Common myeloid progenitor, CD34-positive (primary cell): Measurements from ENCODE around the gene TALDO1. TPM values are rescaled to one million over a fixed set of nuclear protein-coding genes. Genes with fewer than 3 reads are reported as not detected.

Source experiments
- CTCF ChIA-PET: fragments of 350-600 bp; sonication (Branson Sonifier 250); formaldehyde crosslinking; loops from one replicate; lab custom pipeline; 2021; ENCODE audit warnings: antibody characterized with exemption; lab: Charles Lee
- POLR2A ChIA-PET: fragments of 350-600 bp; sonication (Branson Sonifier 250); formaldehyde crosslinking; loops from one replicate; lab custom pipeline; 2021; ENCODE audit warnings: antibody characterized with exemption; lab: Charles Lee
- DNase-seq, 3 donors: peaks; one replicate each; pipeline versions ENCODE4 v3.0.0 to v3.0.0-alpha.2; 2013
- H3K27ac ChIP-seq, 2 experiments: 1 replicate in 1 of 2; 2 replicates in 1 of 2; pipeline ENCODE4 v1.7.0; 2013; ENCODE audit warnings: inconsistent platforms in 2 of 2, low read length in 2 of 2, mild to moderate bottlenecking in 2 of 2, low read depth in 1 of 2, moderate library complexity in 1 of 2; ENCODE audit not compliant: severe bottlenecking in 2 of 2, insufficient read depth in 1 of 2, poor library complexity in 1 of 2
- H3K27me3 ChIP-seq, 5 experiments: replicated peaks in 2 of 5; 1 replicate in 3 of 5; 2 replicates in 2 of 5; pipeline versions ENCODE4 v1.6.1 to v1.7.0; 2013; ENCODE audit warnings: low read length in 4 of 5, mild to moderate bottlenecking in 2 of 5, moderate library complexity in 2 of 5, inconsistent platforms in 1 of 5; ENCODE audit not compliant: insufficient read depth in 5 of 5, control insufficient read depth in 4 of 5
- H3K36me3 ChIP-seq, 4 experiments: 1 replicate in 2 of 4; 2 replicates in 2 of 4; pipeline versions ENCODE4 v1.6.1 to v1.7.0; 2013; ENCODE audit warnings: low read length in 3 of 4, control low read depth in 1 of 4, mild to moderate bottlenecking in 1 of 4; ENCODE audit not compliant: control insufficient read depth in 4 of 4, insufficient read depth in 4 of 4
- H3K4me1 ChIP-seq, 4 experiments: 1 replicate in 3 of 4; 2 replicates in 1 of 4; pipeline versions ENCODE4 v1.6.1 to v1.7.1; 2013; ENCODE audit warnings: low read length in 3 of 4, mild to moderate bottlenecking in 3 of 4, control low read depth in 1 of 4, inconsistent platforms in 1 of 4, moderate library complexity in 1 of 4; ENCODE audit not compliant: control insufficient read depth in 4 of 4, insufficient read depth in 4 of 4; ENCODE audit errors: control extremely low read depth in 1 of 4
- H3K4me3 ChIP-seq, 7 experiments: 1 replicate in 4 of 7; 2 replicates in 3 of 7; pipeline versions ENCODE4 v1.5.1 to v1.7.0; 2013; ENCODE audit warnings: mild to moderate bottlenecking in 7 of 7, low read length in 6 of 7, moderate library complexity in 6 of 7, inconsistent platforms in 2 of 7, low read depth in 2 of 7, control low read depth in 1 of 7; ENCODE audit not compliant: insufficient read depth in 4 of 7, control insufficient read depth in 1 of 7; ENCODE audit errors: extremely low read depth in 1 of 7
- H3K9me3 ChIP-seq, 5 experiments: 1 replicate in 4 of 5; 2 replicates in 1 of 5; pipeline versions ENCODE4 v1.6.1 to v1.7.1; 2013; ENCODE audit warnings: low read length in 4 of 5, mild to moderate bottlenecking in 2 of 5, inconsistent platforms in 1 of 5, low read depth in 1 of 5, moderate library complexity in 1 of 5; ENCODE audit not compliant: control insufficient read depth in 4 of 5, insufficient read depth in 2 of 5; ENCODE audit errors: control extremely low read depth in 1 of 5
- whole genome bisulfite sequencing: methylation state at CpG from one replicate; pipeline ENCODE4 v1.1.5; 2013; ENCODE audit not compliant: insufficient coverage; 5-methylcytosine and 5-hydroxymethylcytosine counted together
- polyA plus RNA-seq: library from polyadenylated mRNA; unstranded; fragments of 120-200 nt; gene quantifications from one replicate; pipeline ENCODE4 v1.2.1, GENCODE V29; 2013

Gene TALDO1
- 410 TPM for polyA plus RNA-seq

DNA sequence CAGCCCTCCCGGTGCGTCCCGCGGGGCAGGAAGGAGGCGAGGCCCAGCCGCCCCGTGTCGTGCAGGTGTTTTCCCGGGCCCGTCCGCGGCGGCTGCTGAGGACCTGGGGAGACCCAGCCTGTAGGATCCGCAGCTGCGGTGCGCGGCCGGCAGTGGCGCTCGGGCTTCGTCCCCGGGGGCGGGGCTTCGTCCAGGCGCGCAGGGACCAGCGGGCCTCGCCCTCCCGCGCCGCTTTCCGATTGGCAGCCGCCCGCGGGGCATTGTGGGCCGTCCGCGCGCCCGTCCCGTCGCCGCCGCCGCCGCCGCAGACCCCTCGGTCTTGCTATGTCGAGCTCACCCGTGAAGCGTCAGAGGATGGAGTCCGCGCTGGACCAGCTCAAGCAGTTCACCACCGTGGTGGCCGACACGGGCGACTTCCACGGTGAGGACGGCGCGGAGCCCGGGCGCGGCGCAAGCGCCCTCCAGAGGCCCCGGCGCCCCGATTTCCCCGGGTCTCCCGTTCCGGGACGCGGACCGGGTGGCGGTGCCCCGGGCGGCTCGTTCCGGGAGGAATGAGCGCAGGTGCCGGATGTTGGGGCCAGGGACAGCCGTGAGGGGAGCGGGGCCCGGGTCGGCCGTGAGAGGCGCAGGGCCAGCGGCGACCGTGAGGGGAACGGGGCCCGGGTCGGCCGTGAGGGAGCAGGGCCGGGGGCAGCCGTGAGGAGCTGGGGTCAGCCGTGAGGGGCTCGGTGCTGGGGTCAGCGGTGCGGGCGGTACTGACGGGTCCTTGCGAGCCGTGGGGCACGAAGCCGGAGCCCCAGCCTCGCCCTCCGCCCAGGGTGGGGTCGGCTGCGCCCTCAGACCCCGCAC is at the start of gene TALDO1:
TALDO1 (plus strand) TSS at position 307 of the 849 bp plus-strand sequence; CDS start at position 325, 18 bp downstream.
- H3K9me3 ChIP-seq: no peaks in the 10 kb centered on the region
- peaks cover 7 to 56% (median 42%) of the 10 kb centered on the region in 4 experiments for H3K4me1 ChIP-seq
- H3K36me3 ChIP-seq: peaks cover 0 to 14% (median 2%) of the 10 kb centered on the region in 4 experiments
- POLR2A ChIA-PET: interaction anchor here (1.4 kb wide), 1 partner anchor 10 kb away, joined by 8 read pairs; no protein-coding TSS in a partner anchor
- WGBS: 0% methylated on average over 95 of the region's 112 CpGs
- H3K27ac ChIP-seq: peak within 1 kb of the TSS; percentile 91 to 99
- peak within 1 kb of the TSS; percentile 69 to 100 (median 93) for H3K4me3 ChIP-seq
- no peaks in the 10 kb centered on the region for H3K27me3 ChIP-seq
- peak; percentile 86 to 93 (median 92) for DNase-seq
- CTCF ChIA-PET: interaction anchor here (0.7 to 9.2 kb wide), 8 partner anchors 8 to 109 kb away, joined by 3 to 133 read pairs (median 4); no protein-coding TSS in a partner anchor

DNA sequence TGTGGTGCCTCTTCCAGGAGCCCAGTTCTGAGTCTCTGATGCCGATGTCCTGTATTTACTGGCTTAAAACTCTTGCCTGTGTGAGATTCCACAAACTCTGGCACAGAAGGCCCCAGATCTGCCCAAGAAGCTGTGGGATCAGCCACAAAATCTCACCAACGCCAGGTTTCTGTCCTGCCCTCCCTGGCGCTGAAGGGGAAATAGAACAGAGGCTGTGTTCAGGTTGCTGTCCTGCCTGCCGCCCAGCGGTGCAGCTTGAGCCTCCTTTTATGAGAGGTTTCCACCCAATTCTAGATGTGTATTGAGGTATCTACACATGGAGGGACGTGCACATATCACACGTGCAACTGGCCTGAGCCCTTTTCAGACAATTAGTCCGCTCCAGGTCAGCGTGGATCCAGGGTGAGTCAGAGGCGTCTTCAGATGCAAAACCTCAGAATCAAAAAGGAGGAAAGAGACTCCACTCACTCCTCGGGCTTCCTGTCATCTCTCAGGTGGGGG is 49.4 kb upstream of the TALDO1 start:
- 91% methylated on average over 10 of the region's 11 CpGs for WGBS
- CTCF ChIA-PET: interaction anchor here (1.2 to 3.3 kb wide), 3 partner anchors 9 to 25 kb away, joined by 4 to 28 read pairs (median 4); no protein-coding TSS in a partner anchor
- no peaks in the 10 kb centered on the region for H3K27me3 ChIP-seq
- POLR2A ChIA-PET: no interaction called here
- DNase-seq: no peak
- no peaks in the 10 kb centered on the region for H3K9me3 ChIP-seq
- H3K27ac ChIP-seq: peak overlapping the region in 1 of 2 experiments; percentile 47
- H3K4me1 ChIP-seq: peaks cover 0 to 39% (median 26%) of the 10 kb centered on the region in 4 experiments
- H3K36me3 ChIP-seq: peaks cover 0 to 16% (median 11%) of the 10 kb centered on the region in 4 experiments
- H3K4me3 ChIP-seq: no peak overlapping the region

DNA sequence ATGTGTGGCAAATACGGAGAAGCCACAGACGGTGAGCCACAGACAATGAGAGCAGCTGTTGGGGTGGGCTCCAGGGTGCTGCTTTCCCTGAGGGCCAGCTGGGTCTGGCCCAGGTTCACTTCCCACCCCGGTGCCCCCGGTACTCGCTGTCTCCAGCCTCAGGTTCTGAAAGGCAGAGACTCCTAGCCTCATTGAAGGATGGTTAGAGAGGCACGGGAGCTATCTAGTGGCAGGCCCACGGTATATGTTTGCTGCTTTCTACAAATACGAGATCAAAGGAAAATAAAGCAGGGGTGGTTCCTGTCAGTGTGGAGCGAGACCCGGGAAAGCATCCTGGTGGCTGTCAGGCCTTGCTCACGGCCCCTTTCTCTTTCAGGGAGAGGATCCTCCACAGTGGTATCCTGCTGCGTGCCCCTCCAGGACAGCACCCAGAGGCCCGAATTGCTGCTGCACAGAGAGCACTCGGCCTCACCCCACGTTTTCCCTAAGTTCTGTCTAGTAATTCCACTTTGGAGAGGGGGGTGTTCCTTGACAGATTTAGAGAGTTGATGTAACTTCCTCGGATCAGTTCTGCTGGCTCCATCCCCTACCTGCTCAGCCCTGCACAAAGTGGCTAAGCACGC is 48.7 kb upstream of the TALDO1 start:
- Histone ChIP-seq H3K4me3 (no peak overlapping the region), H3K4me1 (peaks cover 0 to 31% (median 19%) of the 10 kb centered on the region in 4 experiments), H3K27ac (no peak overlapping the region), H3K27me3 (no peaks in the 10 kb centered on the region), H3K9me3 (no peaks in the 10 kb centered on the region), H3K36me3 (peaks cover 0 to 16% (median 11%) of the 10 kb centered on the region in 4 experiments)
- WGBS: 92% methylated on average over 14 of the region's 17 CpGs
- CTCF ChIA-PET: interaction anchor here (3.3 kb wide), 1 partner anchor 25 kb away, joined by 28 read pairs; no protein-coding TSS in a partner anchor
- DNase-seq: no peak
- POLR2A ChIA-PET: no interaction called here

DNA sequence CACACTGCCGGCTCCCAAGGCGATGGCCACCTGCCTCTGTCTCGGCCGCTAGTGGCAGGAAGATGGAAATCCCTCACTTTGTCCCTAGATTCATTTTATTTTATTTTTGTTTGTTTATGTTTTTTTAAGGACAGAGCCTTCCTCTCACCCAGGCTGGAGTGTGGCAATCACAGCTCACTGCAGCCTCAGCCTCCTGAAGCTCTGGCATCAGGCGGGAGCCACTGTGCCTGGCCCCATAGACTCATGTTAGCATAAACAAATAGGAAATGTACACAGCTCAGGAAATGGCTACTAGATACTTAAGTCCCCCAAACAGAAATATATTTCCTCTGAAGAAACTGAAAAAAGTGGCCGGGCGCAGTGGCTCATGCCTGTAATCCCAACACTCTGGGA is 48.2 kb upstream of the TALDO1 start:
- 93% methylated on average over 5 of the region's 7 CpGs for WGBS
- ChIA-PET CTCF (interaction anchor here (1.1 kb wide), 1 partner anchor 16 kb away, joined by 3 read pairs; no protein-coding TSS in a partner anchor), POLR2A (no interaction called here)
- peaks cover 0 to 16% (median 11%) of the 10 kb centered on the region in 4 experiments for H3K36me3 ChIP-seq
- no peak overlapping the region for H3K27ac ChIP-seq
- peaks cover 0 to 26% (median 14%) of the 10 kb centered on the region in 4 experiments for H3K4me1 ChIP-seq
- H3K4me3 ChIP-seq: no peak overlapping the region
- no peak for DNase-seq
- H3K27me3 ChIP-seq: no peaks in the 10 kb centered on the region
- H3K9me3 ChIP-seq: no peaks in the 10 kb centered on the region

DNA sequence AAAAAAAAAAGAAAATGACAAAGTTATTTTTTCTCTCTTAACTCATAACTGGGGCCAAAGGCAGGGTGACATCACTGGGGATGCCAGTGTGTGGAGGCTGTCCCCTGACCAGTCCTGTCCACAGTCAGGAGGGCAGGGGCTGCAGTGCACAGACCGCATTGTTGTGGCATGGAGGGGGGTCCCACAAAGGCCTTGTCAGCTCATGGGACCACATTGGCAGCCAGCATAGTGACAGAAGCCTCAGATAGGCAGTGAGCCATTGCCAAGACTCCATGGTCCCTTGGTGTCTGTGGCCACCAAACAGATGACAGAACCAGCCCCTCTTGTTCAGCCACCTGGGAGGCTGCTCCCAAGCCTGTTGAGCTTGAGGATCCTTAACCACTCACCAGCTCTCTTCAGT is 47.5 kb upstream of the TALDO1 start:
- ChIA-PET CTCF (interaction anchor here (0.9 to 1.1 kb wide), 2 partner anchors 17 to 33 kb away, joined by 3 read pairs; no protein-coding TSS in a partner anchor), POLR2A (no interaction called here)
- peaks cover 0 to under 1% (median 0%) of the 10 kb centered on the region in 5 experiments for H3K27me3 ChIP-seq
- no peak overlapping the region for H3K27ac ChIP-seq
- WGBS: 86% methylated on average over 1 of the region's 1 CpG
- no peak overlapping the region for H3K4me3 ChIP-seq
- H3K4me1 ChIP-seq: peaks cover 0 to 22% (median 9%) of the 10 kb centered on the region in 4 experiments
- H3K9me3 ChIP-seq: no peaks in the 10 kb centered on the region
- DNase-seq: no peak
- H3K36me3 ChIP-seq: peaks cover 0 to 20% (median 11%) of the 10 kb centered on the region in 4 experiments

DNA sequence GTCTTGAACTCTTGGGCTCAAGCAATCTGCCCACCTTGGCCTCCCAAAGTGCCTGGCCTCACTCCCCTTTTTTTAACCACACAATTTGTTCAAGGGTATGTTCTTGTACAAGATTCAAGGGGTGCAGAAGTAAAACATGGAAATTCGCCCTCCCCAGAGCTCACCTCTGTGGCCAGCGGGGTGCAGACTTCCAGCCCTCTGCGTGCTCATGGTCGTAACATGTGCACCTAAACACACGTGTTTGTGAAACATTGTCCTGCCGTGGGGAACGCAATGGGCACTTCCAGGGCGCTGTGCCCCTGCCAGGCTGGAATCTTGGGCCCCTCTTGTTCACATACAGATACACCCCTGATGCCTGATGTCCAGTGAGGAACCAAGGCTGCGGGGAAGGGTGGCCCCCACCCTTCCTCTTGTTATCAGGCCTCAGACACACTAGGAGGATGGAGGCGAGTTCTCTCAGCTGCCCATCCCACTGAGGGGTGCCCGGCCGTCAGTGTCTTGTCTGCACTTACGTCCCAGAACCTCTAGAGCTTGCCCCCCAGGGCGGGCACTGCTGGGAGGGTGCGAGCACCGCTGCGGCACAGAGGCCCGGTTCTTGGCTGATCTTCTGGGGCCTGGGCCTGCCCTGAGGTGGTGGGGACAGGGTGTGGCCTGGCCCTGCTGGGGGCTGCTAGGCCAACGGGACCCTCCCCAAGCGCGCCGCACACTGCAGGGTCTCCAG is 45.4 kb upstream of the TALDO1 start:
- CTCF ChIA-PET: interaction anchor here (2.1 kb wide), 1 partner anchor 63 kb away, joined by 6 read pairs; no protein-coding TSS in a partner anchor

More for the DNA sequence above, 45.4 kb upstream of the TALDO1 start:
- WGBS: 95% methylated on average over 13 of the region's 22 CpGs
- Histone ChIP-seq H3K4me1 (peaks cover 0 to 22% (median 14%) of the 10 kb centered on the region in 4 experiments), H3K27me3 (peaks cover 0 to 22% (median 4%) of the 10 kb centered on the region in 5 experiments), H3K9me3 (no peaks in the 10 kb centered on the region), H3K27ac (no peak overlapping the region), H3K36me3 (peaks cover 0 to 20% (median 11%) of the 10 kb centered on the region in 4 experiments), H3K4me3 (no peak overlapping the region)
- no peak for DNase-seq
- POLR2A ChIA-PET: no interaction called here
